Measurements from ENCODE around the gene U2SURP.
"Not testable (repeated sequence)": the region's sequence is repeated elsewhere in the genome, so short reads cannot be mapped to it uniquely, and the experiment has no call there.

The U2SURP gene

DNA sequence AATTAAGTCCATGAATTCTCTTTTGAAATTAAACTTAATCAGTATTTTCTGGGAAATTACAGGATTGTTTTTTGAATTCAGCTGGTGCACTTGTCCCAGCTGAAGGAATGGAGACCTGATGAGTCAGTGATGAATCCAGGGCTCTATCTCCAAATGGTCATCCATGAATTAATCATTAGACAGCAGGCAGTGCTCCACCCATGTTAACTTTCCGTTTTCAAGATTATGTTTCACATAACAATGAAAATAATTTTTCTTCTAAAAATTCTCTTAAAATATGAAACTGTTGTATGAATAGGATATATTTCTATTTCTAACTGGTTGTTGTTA is 24.0 kb upstream of the U2SURP start:
- no peak overlapping the region for H3K4me3 ChIP-seq (ENCODE audit: low read depth, low read length)
- no peaks in the 10 kb centered on the region for H3K36me3 ChIP-seq (ENCODE audit: control insufficient read depth, insufficient read depth, low read length)
- H3K9ac ChIP-seq (ENCODE audit: low read depth, low read length): no peak overlapping the region
- H3K27me3 ChIP-seq (ENCODE audit: control insufficient read depth, insufficient read depth, low read length): no peaks in the 10 kb centered on the region
- H3K27ac ChIP-seq (ENCODE audit: low read depth, low read length): no peak overlapping the region
- peaks cover 16% of the 10 kb centered on the region for H3K4me1 ChIP-seq (ENCODE audit: control insufficient read depth, insufficient read depth, low read length)
- H3K9me3 ChIP-seq (ENCODE audit: control insufficient read depth, insufficient read depth, low read length): no peaks in the 10 kb centered on the region

DNA sequence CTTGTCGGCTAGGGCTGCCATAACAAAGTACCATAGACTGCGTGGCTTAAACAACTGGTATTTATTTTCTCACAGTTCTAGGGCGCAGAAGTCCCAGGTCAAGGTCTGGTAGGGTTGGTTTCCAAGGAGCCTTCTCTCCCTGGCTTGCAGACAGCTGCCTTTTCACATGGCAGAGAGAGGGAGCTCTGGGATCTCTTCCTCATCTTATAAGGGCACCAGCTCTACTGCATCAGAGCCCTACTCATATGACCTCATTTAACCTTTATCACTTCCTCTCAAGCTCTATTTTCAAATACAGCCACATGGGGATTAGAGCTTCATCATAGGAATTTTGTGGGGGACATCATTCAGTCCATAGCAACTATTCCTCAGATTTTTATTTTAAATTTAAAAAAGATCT is 20.3 kb upstream of the U2SURP start:
- Histone ChIP-seq H3K9me3 (ENCODE audit: control insufficient read depth, insufficient read depth, low read length) (no peaks in the 10 kb centered on the region), H3K27ac (ENCODE audit: low read depth, low read length) (no peak overlapping the region), H3K4me3 (ENCODE audit: low read depth, low read length) (no peak overlapping the region), H3K36me3 (ENCODE audit: control insufficient read depth, insufficient read depth, low read length) (no peaks in the 10 kb centered on the region), H3K9ac (ENCODE audit: low read depth, low read length) (no peak overlapping the region), H3K4me1 (ENCODE audit: control insufficient read depth, insufficient read depth, low read length) (peaks cover 18% of the 10 kb centered on the region), H3K27me3 (ENCODE audit: control insufficient read depth, insufficient read depth, low read length) (no peaks in the 10 kb centered on the region)

DNA sequence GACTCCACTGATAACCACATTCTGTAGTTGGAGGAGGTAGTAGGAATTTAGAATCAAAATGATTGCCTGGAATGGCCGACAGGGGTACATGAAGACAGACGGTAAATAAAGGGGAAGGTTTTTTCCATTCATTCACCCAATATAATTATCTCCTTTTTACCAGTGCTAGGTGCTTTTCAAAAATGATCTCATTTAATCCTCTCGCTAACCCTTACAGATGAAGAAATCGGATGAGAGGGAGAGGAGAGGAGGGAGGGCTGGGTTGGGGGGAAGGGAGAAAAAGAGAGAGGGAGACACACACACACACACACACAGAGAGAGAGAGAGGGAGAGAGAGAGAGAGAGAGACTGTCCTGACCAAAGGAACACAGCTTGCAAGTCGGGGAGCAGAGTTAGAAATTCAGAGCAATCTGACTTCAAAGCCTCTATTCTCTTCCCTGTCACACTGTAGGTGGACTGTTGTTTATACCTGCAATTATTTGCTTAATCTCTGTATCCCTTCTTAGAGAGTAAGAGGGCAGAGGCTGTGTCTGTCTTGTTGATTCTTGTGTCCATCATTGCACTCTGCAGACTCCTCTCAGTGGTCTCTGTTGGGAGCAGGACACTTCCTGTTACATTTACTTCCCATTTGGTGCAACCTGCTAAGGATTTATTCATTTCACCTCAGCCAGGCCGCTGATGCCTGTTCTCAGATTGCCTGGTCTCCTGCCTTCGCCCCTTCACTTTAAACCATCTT is 19.2 kb upstream of the U2SURP start:
- no peak overlapping the region for H3K27ac ChIP-seq (ENCODE audit: low read depth, low read length)
- no peak overlapping the region for H3K4me3 ChIP-seq (ENCODE audit: low read depth, low read length)
- peaks cover 18% of the 10 kb centered on the region for H3K4me1 ChIP-seq (ENCODE audit: control insufficient read depth, insufficient read depth, low read length)
- no peaks in the 10 kb centered on the region for H3K36me3 ChIP-seq (ENCODE audit: control insufficient read depth, insufficient read depth, low read length)
- no peaks in the 10 kb centered on the region for H3K9me3 ChIP-seq (ENCODE audit: control insufficient read depth, insufficient read depth, low read length)
- H3K9ac ChIP-seq (ENCODE audit: low read depth, low read length): no peak overlapping the region
- H3K27me3 ChIP-seq (ENCODE audit: control insufficient read depth, insufficient read depth, low read length): no peaks in the 10 kb centered on the region

DNA sequence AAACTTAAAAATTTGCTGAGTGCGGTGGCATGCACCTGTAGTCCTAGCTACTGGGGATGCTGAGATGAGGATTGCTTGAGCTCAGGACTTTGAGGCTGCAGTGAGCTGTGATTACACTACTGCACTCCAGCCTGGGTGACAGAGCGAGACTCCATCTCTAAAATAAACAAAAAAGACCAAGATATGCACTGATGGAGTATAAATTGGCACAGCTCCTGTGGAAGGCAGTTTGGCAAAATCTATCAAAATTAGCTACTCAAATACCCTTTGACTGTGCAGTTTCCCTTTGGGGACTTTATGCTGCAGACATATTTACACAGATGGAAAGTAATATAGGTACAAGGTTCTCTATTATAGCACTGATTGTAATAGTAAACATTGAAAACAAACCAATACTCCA is 18.1 kb upstream of the U2SURP start:
- H3K27me3 ChIP-seq (ENCODE audit: control insufficient read depth, insufficient read depth, low read length): no peaks in the 10 kb centered on the region
- H3K27ac ChIP-seq (ENCODE audit: low read depth, low read length): no peak overlapping the region
- no peaks in the 10 kb centered on the region for H3K36me3 ChIP-seq (ENCODE audit: control insufficient read depth, insufficient read depth, low read length)
- H3K4me1 ChIP-seq (ENCODE audit: control insufficient read depth, insufficient read depth, low read length): peaks cover 18% of the 10 kb centered on the region
- H3K4me3 ChIP-seq (ENCODE audit: low read depth, low read length): no peak overlapping the region
- no peak overlapping the region for H3K9ac ChIP-seq (ENCODE audit: low read depth, low read length)
- H3K9me3 ChIP-seq (ENCODE audit: control insufficient read depth, insufficient read depth, low read length): no peaks in the 10 kb centered on the region

DNA sequence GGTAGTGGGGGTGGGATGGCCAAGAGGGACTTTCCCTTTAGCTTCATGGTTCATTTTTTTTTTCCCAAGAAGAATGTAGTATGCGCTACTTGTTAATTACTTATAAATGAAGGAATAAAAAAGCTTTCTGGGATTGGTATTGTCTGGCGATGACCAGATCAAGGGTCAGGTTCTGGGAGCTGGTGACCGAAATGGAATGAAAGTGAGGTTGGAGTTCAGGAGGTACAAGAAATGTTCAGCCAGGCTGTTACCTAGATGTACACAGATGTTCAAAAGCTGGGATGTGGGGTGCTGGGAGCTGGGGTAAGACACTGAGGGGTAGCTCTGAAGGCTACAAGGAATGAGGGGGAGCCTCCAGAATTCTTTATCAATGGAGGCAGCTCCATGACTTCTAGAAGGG is 17.1 kb upstream of the U2SURP start:
- Histone ChIP-seq H3K9me3 (ENCODE audit: control insufficient read depth, insufficient read depth, low read length) (no peaks in the 10 kb centered on the region), H3K4me1 (ENCODE audit: control insufficient read depth, insufficient read depth, low read length) (peaks cover 18% of the 10 kb centered on the region), H3K36me3 (ENCODE audit: control insufficient read depth, insufficient read depth, low read length) (no peaks in the 10 kb centered on the region), H3K4me3 (ENCODE audit: low read depth, low read length) (no peak overlapping the region), H3K27me3 (ENCODE audit: control insufficient read depth, insufficient read depth, low read length) (no peaks in the 10 kb centered on the region), H3K9ac (ENCODE audit: low read depth, low read length) (no peak overlapping the region), H3K27ac (ENCODE audit: low read depth, low read length) (no peak overlapping the region)

DNA sequence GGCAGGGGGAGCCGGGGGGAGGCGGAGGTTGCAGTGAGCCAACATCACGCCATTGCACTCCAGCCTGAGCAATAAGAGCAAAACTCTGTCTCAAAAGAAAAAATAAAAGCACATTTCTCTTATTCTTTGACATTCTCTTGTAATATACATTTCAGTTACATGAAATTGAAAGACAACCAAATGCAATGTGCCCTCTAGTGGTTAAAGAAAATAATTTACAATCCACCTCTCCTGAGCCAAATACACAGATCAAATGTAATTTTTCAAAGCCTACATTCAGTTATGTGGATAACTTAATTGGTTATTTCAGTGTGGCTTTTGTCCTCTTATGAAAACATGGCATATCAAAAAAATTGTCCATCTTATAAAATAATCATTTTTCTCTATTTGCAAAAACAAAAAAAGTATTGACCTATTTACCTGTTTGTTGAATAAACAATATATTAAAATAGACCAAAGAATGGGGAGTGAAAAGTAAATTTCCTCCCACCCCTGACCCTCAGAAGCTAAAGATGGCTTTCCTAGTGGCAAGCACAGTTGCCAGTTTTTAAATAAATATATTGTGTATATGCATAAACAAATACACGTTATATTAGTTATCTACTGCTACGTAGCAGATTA is 14.2 kb upstream of the U2SURP start:
- Histone ChIP-seq H3K4me3 (ENCODE audit: low read depth, low read length) (no peak overlapping the region), H3K9ac (ENCODE audit: low read depth, low read length) (no peak overlapping the region), H3K36me3 (ENCODE audit: control insufficient read depth, insufficient read depth, low read length) (no peaks in the 10 kb centered on the region), H3K27ac (ENCODE audit: low read depth, low read length) (no peak overlapping the region), H3K27me3 (ENCODE audit: control insufficient read depth, insufficient read depth, low read length) (no peaks in the 10 kb centered on the region), H3K9me3 (ENCODE audit: control insufficient read depth, insufficient read depth, low read length) (no peaks in the 10 kb centered on the region), H3K4me1 (ENCODE audit: control insufficient read depth, insufficient read depth, low read length) (peaks cover 3% of the 10 kb centered on the region; the same call in 1 of the 2 replicates)

DNA sequence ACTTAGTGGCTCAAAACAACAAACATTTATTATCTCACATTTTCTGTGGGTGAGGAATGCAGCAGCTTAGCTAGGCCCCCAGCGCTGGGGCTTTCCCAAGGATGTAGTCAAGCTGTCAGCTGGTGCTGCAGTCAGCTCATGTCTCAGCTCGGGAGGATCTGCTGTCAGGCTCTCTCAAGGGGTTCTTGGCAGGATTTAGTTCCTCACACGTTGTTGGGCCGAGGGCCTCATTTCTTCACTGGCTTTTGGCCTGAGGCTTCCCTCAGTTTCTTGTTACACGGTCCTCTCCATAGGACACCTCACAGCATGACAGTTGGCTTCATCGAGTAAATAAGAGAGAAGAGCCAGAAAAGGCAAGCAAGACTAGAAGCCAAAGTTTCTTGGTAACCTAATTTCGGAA is 13.7 kb upstream of the U2SURP start:
- H3K4me1 ChIP-seq (ENCODE audit: control insufficient read depth, insufficient read depth, low read length): no peaks in the 10 kb centered on the region
- no peaks in the 10 kb centered on the region for H3K36me3 ChIP-seq (ENCODE audit: control insufficient read depth, insufficient read depth, low read length)
- H3K4me3 ChIP-seq (ENCODE audit: low read depth, low read length): no peak overlapping the region
- no peak overlapping the region for H3K9ac ChIP-seq (ENCODE audit: low read depth, low read length)
- H3K27ac ChIP-seq (ENCODE audit: low read depth, low read length): no peak overlapping the region
- H3K27me3 ChIP-seq (ENCODE audit: control insufficient read depth, insufficient read depth, low read length): no peaks in the 10 kb centered on the region
- H3K9me3 ChIP-seq (ENCODE audit: control insufficient read depth, insufficient read depth, low read length): no peaks in the 10 kb centered on the region

DNA sequence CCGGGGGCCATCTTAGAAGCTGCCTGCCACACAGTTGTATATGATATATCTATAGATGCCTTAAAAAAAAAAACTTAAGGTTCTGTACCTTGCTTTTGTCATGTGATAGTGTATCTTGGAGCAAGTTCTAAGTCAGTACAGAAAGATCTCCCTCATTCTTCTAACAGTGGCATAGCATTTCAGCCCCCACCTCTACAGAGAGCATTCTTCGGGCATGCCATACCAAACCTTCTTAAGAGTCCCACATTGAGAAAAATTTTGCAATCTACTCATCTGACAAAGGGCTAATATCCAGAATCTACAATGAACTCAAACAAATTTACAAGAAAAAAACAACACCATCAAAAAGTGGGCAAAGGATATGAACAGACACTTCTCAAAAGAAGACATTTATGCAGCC is 13.1 kb upstream of the U2SURP start:
- H3K27ac ChIP-seq (ENCODE audit: low read depth, low read length); H3K4me1 ChIP-seq (ENCODE audit: control insufficient read depth, insufficient read depth, low read length); H3K9ac ChIP-seq (ENCODE audit: low read depth, low read length); H3K36me3 ChIP-seq (ENCODE audit: control insufficient read depth, insufficient read depth, low read length); H3K27me3 ChIP-seq (ENCODE audit: control insufficient read depth, insufficient read depth, low read length); H3K4me3 ChIP-seq (ENCODE audit: low read depth, low read length); H3K9me3 ChIP-seq (ENCODE audit: control insufficient read depth, insufficient read depth, low read length): not testable (repeated sequence)

DNA sequence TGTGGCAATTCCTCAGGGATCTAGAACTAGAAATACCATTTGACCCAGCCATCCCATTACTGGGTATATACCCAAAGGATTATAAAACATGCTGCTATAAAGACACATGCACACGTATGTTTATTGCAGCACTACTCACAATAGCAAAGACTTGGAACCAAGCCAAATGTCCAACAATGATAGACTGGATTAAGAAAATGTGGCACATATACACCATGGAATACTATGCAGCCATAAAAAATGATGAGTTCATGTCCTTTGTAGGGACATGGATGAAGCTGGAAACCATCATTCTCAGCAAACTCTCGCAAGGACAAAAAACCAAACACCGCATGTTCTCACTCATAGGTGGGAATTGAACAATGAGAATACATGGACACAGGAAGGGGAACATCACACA is 12.5 kb upstream of the U2SURP start:
- H3K27ac ChIP-seq (ENCODE audit: low read depth, low read length); H3K4me3 ChIP-seq (ENCODE audit: low read depth, low read length); H3K4me1 ChIP-seq (ENCODE audit: control insufficient read depth, insufficient read depth, low read length); H3K27me3 ChIP-seq (ENCODE audit: control insufficient read depth, insufficient read depth, low read length); H3K36me3 ChIP-seq (ENCODE audit: control insufficient read depth, insufficient read depth, low read length); H3K9me3 ChIP-seq (ENCODE audit: control insufficient read depth, insufficient read depth, low read length); H3K9ac ChIP-seq (ENCODE audit: low read depth, low read length): not testable (repeated sequence)

DNA sequence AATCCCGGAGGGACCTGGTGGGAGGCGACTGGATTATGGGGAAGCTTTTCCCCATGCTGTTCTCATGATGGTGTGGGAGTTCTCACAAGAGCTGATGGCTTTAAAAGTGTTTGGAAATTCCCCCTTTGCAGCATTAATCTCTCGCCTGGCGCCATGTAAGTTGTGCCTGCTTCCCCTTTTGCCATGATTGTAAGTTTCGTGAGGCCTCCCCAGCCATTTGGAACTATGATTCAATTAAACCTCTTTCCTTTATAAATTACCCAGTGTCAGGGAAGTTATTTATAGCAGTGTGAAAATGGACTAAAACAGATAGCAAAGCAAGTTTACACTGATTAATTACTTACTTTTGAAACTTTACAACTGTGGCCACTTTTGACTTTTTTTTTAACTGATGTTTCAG is 10.6 kb upstream of the U2SURP start:
- no peak overlapping the region for H3K4me3 ChIP-seq (ENCODE audit: low read depth, low read length)
- H3K9ac ChIP-seq (ENCODE audit: low read depth, low read length): no peak overlapping the region
- H3K4me1 ChIP-seq (ENCODE audit: control insufficient read depth, insufficient read depth, low read length): no peaks in the 10 kb centered on the region
- H3K27ac ChIP-seq (ENCODE audit: low read depth, low read length): no peak overlapping the region
- no peaks in the 10 kb centered on the region for H3K9me3 ChIP-seq (ENCODE audit: control insufficient read depth, insufficient read depth, low read length)
- H3K36me3 ChIP-seq (ENCODE audit: control insufficient read depth, insufficient read depth, low read length): no peaks in the 10 kb centered on the region
- H3K27me3 ChIP-seq (ENCODE audit: control insufficient read depth, insufficient read depth, low read length): no peaks in the 10 kb centered on the region

DNA sequence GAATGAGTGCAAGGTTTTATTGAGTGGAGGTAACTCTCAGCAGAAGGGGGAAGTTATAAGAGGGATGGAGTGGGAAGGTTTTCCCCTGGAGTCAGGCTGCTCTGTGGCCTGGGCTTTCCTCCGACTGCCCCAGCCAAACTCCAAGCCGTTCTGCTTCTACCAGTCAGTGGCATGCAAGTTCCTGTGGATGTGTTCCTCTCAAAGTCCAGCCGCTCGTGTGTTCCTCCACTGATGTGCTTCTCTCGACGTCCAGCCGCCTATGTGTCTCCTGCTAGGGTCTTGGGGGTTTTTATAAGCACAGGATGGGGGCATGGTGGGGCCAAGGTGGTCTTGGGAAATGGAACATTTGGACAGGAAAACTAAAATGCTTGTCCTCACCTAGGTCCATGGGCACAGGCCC is 9.0 kb upstream of the U2SURP start:
- no peaks in the 10 kb centered on the region for H3K27me3 ChIP-seq (ENCODE audit: control insufficient read depth, insufficient read depth, low read length)
- no peaks in the 10 kb centered on the region for H3K36me3 ChIP-seq (ENCODE audit: control insufficient read depth, insufficient read depth, low read length)
- no peak overlapping the region for H3K4me3 ChIP-seq (ENCODE audit: low read depth, low read length)
- H3K9ac ChIP-seq (ENCODE audit: low read depth, low read length): no peak overlapping the region
- H3K27ac ChIP-seq (ENCODE audit: low read depth, low read length): no peak overlapping the region
- no peaks in the 10 kb centered on the region for H3K9me3 ChIP-seq (ENCODE audit: control insufficient read depth, insufficient read depth, low read length)
- H3K4me1 ChIP-seq (ENCODE audit: control insufficient read depth, insufficient read depth, low read length): no peaks in the 10 kb centered on the region

Measured in HUES48 (cell line).